HG02588 (cell line): Measurements from ENCODE around the gene RUNX3.

ENCODE experiments used
- ATAC-seq: cut with Tn5 transposase; IDR thresholded peaks from one replicate; pipeline ENCODE4 v1.9.1; 2021; ENCODE audit warnings: mild to moderate bottlenecking, moderate library complexity; ENCODE audit not compliant: unreplicated experiment

Gene RUNX3

DNA sequence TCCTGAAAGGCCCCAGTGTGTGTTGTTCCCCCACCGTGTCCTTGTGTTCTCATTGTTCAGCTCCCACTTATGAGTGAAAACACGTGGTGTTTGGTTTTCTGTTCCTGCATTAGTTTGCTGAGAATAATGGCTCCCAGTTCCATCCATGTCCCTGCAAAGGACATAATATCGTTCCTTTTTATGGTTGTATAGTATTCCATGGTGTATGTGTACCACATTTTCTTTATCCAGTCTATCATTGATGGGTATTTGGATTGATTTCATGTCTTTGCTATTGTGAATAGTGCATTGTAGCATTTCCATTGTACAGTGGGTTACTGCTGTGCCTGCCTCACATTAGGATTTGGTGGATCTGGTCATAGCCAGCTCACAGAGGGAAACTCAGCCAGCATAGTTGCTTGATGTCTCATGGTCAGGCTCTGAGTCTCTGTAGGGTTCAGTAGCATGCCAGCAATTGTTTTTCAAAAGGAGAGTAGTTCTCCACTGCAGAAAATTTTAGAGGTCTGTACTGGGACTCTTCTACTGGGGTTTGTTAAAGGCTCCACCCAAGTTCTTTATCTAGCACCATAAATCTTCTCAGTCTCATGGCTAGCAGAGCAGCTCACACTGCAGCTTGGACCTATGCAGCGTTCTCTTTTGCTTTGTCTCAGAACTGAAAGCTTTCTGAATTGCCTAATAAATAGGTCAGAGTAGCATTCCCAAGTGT is 41.0 kb downstream of the RUNX3 start:
- no peak for ATAC-seq

DNA sequence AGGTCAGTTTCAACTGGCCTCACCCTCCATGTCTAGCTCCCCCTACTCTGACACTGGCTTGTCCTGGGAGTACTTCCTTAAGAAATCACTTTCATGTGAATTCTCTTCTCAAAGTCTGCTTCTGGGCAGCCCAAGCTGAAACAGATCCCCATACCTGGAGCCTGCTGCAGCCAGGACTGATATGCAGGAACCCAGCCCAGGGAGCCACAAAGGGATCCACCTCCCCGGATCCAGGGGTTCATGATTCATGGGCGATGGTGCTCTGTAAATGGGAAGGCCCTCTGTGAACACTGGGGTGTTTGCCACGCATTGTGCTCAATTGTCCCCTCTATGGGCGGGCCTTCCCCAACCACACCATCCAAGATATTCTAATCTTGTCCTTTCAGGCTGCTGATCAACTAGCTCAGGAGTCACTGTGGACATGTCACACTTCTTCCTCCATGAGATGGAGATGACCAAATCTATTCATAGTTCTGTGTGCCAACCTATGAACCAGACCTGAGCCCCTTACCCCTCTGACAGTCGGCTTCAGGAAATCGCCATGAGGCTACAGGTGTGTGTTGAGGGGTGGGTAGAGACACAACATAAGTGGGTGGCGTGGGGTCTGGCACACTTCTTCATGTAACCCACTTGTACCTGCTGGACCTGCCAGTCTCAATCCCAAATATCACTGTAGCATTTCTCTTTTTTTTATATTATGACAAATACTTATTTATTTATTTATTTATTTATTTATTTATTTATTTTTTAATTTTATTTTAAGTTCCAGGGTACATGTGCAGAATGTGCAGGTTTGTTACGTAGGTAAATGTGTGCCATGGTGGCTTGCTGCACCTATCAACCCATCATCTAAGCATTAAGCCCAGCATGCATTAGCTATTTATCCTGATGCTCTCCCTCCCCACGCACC is 41.8 kb downstream of the RUNX3 start:
- ATAC-seq: no peak

DNA sequence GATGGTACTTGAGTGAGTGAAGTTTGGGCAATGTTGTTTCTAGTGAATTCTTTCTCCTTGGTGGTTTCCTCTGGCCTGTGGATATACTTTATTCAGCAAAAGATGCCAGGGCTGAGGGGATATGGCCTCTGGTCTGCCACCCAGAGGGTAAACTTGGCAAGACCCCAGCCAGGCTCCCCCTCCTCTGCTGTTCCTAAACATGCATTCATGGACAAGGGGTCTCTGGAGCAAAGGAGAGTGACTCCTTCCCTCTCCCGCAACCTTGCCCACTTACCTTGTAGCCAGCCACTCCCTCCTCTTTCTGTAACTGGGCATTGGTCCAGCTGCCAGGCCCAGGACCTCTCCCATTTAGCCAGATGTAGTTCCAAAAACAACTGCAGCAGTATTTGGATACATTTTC is 43.8 kb downstream of the RUNX3 start:
- ATAC-seq: no peak

- no peak for ATAC-seq
Measured at GRCh38 chr1:24884751-24885150, 45.3 kb downstream of the RUNX3 start.

DNA sequence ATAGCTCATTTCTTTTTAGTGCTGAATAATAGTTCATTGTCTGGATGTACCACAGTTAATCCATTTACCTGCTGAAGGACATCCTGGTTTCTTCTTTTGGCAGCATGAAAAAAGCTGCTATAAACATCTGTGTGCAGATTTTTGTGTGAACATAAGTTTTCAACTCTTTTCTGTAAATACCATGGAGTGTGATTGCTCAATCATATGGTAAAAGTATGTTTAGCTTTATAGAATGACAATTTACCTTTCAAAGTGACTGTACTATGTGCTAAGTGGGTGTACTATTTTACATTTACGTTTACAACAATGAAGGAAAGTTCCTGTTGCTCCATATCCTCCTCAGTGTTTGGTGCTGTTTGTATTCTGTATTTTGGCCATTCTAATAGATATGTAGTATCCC is 49.0 kb downstream of the RUNX3 start:
- ATAC-seq: no peak

DNA sequence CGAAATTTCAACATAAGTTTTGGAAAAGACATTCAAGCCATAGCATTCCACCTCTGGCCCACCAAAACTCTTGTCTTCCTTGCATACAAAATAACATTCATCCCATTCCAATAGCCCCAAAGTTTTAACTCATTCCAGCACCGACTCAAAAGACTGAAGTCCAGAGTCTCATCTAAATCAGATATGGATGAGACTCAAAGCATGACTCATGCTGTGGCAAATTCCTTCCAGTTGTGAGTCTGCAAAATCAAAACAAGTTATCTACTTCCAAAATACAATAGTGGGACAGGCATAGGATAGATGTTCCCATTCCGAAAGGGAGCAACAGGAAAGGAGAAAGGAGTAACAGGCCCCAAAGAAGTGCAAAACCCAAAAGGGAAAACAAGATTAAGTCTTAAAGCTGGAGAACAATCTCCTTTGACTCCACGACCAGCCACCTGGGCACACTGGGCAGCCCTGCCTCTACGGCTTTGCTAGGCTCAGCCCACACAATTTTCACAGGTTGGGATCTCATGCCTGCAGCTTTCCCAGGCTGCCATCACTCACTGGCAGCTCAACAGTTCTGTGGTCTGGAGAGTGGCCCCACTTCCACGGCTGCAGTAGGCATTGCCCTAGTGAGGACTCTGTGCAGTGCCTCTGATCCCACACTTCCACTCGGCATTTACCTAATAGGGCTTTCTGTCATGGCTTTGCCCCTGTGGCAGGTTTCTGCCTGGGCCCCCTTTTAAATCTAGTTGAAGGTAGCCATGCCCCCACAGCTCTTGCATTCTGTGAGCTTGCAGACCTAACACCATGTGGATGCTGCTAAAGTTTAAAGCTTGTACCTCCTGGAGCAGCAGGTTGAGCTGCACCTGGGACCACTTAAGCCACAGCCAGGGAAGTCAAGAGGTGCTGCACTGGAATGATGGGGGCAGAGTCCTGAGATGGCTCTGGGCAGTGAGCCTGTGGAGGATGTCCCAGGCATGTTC is 51.0 kb downstream of the RUNX3 start:
- ATAC-seq: no peak

- ATAC-seq: no peak
Measured at GRCh38 chr1:24878045-24878444, 52.0 kb downstream of the RUNX3 start.

DNA sequence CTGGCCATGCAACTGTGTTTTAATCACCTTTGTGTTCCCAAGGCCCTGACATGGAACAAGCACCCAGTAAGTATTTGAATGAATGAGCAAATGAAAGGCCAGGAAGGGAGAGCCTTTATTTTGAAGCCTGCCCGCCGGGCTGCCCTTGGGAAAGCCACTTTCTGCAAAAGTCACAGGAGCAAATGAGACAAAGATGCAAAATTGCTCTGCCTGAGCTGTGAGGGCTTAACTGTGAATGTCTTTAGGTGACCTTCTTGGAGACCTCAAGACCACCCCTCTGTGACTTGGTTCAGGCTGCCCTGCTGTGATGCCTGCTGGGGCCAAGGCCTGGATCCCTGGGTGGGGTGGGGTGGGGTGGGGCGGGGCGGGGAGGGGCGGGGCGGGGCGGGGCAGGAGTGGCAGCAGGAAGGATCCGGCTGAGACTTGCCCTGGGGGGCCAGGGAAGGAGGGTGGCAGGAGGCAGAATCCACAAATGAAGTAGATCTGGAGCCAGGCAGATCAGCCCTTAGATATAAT is 54.0 kb downstream of the RUNX3 start:
- ATAC-seq: no peak

DNA sequence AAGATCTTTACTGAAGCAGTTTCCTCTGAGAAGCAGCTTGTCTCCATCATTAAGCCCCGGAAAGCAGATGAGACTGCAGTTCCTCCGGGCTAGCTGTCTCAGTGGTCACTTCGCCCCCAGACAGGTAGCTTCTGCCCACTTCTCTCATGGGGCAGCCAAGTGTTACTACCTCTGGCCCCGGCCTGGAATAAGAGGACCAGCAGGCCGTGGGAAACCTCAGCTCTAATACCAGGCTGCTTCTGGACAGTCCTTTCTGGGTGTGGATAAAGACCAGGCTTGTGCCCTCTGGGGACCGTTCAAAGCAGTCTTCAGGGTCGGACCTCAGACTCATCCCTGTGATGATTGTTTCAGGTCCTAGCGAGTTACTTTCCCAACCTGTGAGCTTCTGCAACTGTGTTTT is 54.8 kb downstream of the RUNX3 start:
- ATAC-seq: no peak

DNA sequence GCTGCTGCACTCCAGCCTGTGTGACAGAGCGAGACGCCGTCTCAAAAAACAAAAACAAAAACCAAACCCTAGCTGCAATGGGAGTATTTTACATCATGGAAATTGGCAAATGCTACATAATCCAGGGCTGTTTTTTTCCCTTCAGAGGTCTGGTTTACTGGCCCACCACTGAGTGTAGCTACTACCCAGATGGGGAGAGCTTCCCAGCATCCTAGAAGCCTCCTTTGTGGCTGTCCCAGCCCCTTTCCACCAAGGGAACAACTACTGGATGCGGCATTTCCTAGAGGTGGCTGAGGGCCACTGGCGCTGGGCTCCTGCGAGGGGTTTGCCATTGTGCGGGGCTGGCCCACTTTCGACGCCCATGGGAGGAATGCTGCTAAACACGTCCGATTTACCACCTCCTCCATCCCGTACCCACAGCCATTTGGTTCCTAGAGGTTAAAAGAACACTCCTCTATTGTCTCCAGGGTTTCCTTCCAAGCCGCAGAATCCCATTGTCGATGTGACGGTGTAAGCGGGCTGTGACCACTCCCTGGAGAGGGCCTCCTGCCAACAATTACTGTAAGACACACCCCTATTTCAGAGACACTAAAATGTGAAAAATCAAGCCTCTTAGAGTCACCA is 55.4 kb downstream of the RUNX3 start:
- ATAC-seq: no peak

DNA sequence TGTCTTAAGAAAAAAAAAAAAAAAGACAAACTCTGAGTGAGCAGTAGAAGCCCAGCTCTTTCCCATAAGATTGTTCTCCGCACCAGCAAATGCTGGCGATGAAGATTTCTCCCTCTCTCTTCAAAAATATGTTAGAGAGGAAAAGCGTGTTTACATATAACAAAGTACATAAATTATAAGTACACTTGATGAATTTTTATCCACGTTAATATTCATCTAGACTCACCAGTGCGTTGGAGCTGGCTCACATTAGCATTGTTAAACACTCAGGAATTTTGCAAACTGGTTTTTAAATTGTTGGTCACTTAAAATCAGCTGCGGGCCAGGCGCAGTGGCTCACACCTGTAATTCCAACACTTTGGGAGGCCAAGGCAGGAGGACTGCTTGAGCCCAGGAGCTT is 56.0 kb downstream of the RUNX3 start:
- ATAC-seq: no peak

GRCh38 chr1:24873148-24873547 is 56.9 kb downstream of the RUNX3 start:
- ATAC-seq: no peak

GRCh38 chr1:24872061-24872850 is 57.8 kb downstream of the RUNX3 start:
- no peak for ATAC-seq

DNA sequence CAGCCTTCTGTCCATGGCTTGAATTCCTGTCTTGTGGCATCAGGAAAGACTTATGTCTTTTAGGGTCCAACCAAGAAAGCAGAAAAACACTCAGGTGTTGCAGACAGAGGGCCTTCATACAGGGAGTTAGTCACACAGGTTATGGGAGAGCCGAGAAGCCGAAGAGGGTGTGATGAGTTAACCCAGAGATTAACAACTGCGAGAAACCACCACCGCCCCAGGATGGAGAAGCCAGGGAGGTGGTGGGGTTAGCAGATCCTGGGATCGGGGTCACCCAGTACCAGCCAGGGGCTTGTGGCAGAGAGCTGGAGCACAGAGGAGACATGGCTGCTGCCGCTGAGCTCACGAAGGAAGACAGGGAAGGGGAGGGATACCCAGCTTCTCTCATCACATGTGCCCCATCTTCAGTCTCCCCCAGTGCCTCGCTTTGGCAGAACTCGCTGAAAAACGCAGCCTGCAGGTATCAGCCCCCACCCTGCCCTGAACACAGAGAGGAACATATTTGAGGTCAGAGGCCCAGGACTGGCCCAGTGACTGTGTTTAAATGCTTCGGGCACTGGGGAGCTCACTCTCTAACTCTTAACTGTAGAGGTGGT is 58.7 kb downstream of the RUNX3 start:
- ATAC-seq: no peak

DNA sequence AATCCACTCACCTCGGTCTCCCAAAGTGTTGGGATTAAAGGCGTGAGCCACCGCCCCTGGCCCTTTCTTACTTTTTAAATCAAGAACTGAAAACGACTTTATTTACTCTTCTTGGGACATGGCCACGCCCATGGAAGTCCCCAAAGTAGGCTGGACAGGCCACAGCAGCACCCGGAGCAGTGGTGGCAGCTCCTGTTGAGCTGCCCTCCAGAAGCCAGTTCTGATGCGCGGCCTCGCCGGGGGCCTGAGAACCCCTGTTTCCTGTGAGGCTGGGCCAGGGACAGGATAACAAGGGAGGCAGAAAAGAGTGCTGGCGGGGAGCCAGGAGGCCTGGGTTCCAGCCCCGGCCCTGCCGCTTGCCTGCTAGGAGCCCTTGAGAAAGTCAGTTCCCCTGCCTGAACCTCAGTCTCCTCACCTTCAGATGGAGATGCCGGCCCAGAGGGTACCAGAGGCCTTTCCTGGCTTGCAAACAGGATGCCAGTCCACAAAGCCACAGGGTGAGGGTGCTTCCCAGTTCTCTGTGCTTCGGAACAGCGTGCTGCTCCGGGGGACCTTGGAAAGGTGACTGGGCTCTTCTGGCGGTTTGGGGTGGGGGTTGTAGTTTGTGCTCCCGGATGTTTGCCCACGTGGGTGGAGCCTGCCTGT is 59.4 kb downstream of the RUNX3 start:
- no peak for ATAC-seq

- no peak for ATAC-seq
Measured at GRCh38 chr1:24868016-24868875, 61.8 kb downstream of the RUNX3 start.

- no peak for ATAC-seq
Measured at GRCh38 chr1:24867084-24867870, 62.8 kb downstream of the RUNX3 start.
